IMR-90 (cell line): ENCODE results near the gene DLGAP4. TPM values are rescaled to one million over a fixed set of nuclear protein-coding genes. Genes with fewer than 3 reads are reported as not detected.

Experiments used
- ATAC-seq: fragments of 200-7000 bp; cut with Tn5 transposase; 2 replicates; pipeline ENCODE4 v1.9.1; 2020; ENCODE audit warnings: low read depth, mild to moderate bottlenecking, moderate library complexity
- BruUV-seq: library from RNA; stranded (reverse); fragments of 400-500 nt; replicated peaks from 2 replicates; lab custom pipeline; 2021; lab: Mats Ljungman, UMichigan
- CTCF ChIA-PET: fragments of 300-600 bp; formaldehyde crosslinking; extraction: SDS; loops from one replicate; lab custom pipeline; 2021; ENCODE audit warnings: antibody characterized with exemption; lab: Yijun Ruan, JAX
- POLR2A ChIA-PET: fragments of 300-600 bp; sonication (Branson Sonifier 250); formaldehyde crosslinking; loops from one replicate; lab custom pipeline; 2022; ENCODE audit warnings: antibody characterized with exemption; ENCODE audit not compliant: unreplicated experiment; lab: Charles Lee
- DNase-seq: peaks from one replicate; pipeline ENCODE4 v3.0.0; 2013
- H2AFZ ChIP-seq: replicated peaks from 2 replicates; pipeline ENCODE3; 2013; ENCODE audit warnings: low read length, mild to moderate bottlenecking; ENCODE audit not compliant: poor library complexity
- H2AK5ac ChIP-seq: 2 replicates; pipeline ENCODE4 v1.6.1; 2013; ENCODE audit warnings: low read depth, low read length, inconsistent platforms
- H2AK9ac ChIP-seq: replicated peaks from 2 replicates; pipeline ENCODE3; 2013; ENCODE audit warnings: mild to moderate bottlenecking, low read depth, low read length, moderate library complexity; ENCODE audit not compliant: poor library complexity
- H2BK120ac ChIP-seq: 2 replicates; pipeline ENCODE4 v1.6.1; 2013; ENCODE audit warnings: low read depth, low read length, inconsistent platforms
- H2BK15ac ChIP-seq: 3 replicates; pipeline ENCODE4 v1.6.1; 2013; ENCODE audit warnings: low read depth, low read length, inconsistent platforms
- H2BK20ac ChIP-seq: 2 replicates; pipeline ENCODE4 v1.6.1; 2013; ENCODE audit warnings: low read depth, mild to moderate bottlenecking, inconsistent platforms, low read length, moderate library complexity
- H2BK5ac ChIP-seq: 2 replicates; pipeline ENCODE4 v1.6.1; 2013; ENCODE audit warnings: mild to moderate bottlenecking, low read depth, low read length, inconsistent platforms; ENCODE audit not compliant: poor library complexity, severe bottlenecking
- H3K14ac ChIP-seq: replicated peaks from 2 replicates; pipeline ENCODE4 v1.6.1; 2013; ENCODE audit warnings: low read depth, low read length, inconsistent platforms
- H3K18ac ChIP-seq: 2 replicates; pipeline ENCODE4 v1.6.1; 2013; ENCODE audit warnings: low read depth, low read length, control low read depth
- H3K23ac ChIP-seq: 2 replicates; pipeline ENCODE4 v1.6.1; 2013; ENCODE audit warnings: low read depth, low read length, inconsistent platforms
- H3K27ac ChIP-seq: 2 replicates; pipeline ENCODE4 v1.5.1; 2013; ENCODE audit warnings: mild to moderate bottlenecking, control low read depth, low read length; ENCODE audit not compliant: insufficient read depth
- H3K27me3 ChIP-seq: 2 replicates; pipeline ENCODE4 v1.6.1; 2013; ENCODE audit warnings: low read length; ENCODE audit not compliant: control insufficient read depth, insufficient read depth
- H3K36me3 ChIP-seq: 2 replicates; pipeline ENCODE4 v1.6.1; 2013; ENCODE audit warnings: low read length, mixed read lengths; ENCODE audit not compliant: control insufficient read depth, insufficient read depth
- H3K4ac ChIP-seq: 2 replicates; pipeline ENCODE4 v1.6.1; 2013; ENCODE audit warnings: low read depth, low read length, inconsistent platforms
- H3K4me1 ChIP-seq: 2 replicates; pipeline ENCODE4 v1.6.1; 2013; ENCODE audit warnings: low read length, mixed read lengths; ENCODE audit not compliant: control insufficient read depth, insufficient read depth
- H3K4me2 ChIP-seq: 2 replicates; pipeline ENCODE4 v1.6.1; 2013; ENCODE audit warnings: low read depth, mild to moderate bottlenecking, control low read depth, low read length, moderate library complexity
- H3K4me3 ChIP-seq: 2 replicates; pipeline ENCODE4 v1.5.1; 2013; ENCODE audit warnings: low read depth, mild to moderate bottlenecking, control low read depth, low read length, moderate library complexity; ENCODE audit not compliant: insufficient read depth
- H3K56ac ChIP-seq: 2 replicates; pipeline ENCODE4 v1.6.1; 2013; ENCODE audit warnings: low read length, inconsistent platforms; ENCODE audit not compliant: insufficient read depth; ENCODE audit errors: extremely low read depth
- H3K79me1 ChIP-seq, 2 experiments: 2 replicates each; pipeline ENCODE4 v1.6.1; 2013; ENCODE audit warnings: low read length in 2 of 2, inconsistent platforms in 1 of 2, low read depth in 1 of 2
- H3K9ac ChIP-seq: 2 replicates; pipeline ENCODE4 v1.6.1; 2013; ENCODE audit warnings: low read depth, low read length, control low read depth
- H3K9me1 ChIP-seq: 2 replicates; pipeline ENCODE4 v1.6.1; 2013; ENCODE audit warnings: low read length, inconsistent platforms; ENCODE audit not compliant: insufficient read depth
- H3K9me3 ChIP-seq: 2 replicates; pipeline ENCODE4 v1.6.1; 2013; ENCODE audit warnings: low read length; ENCODE audit not compliant: control insufficient read depth, insufficient read depth
- H4K20me1 ChIP-seq: 2 replicates; pipeline ENCODE4 v1.6.1; 2013; ENCODE audit warnings: low read length, inconsistent platforms; ENCODE audit not compliant: insufficient read depth
- H4K5ac ChIP-seq: 2 replicates; pipeline ENCODE4 v1.6.1; 2013; ENCODE audit warnings: mild to moderate bottlenecking, low read depth, low read length, control low read depth
- H4K8ac ChIP-seq, 2 experiments: 2 replicates each; pipeline ENCODE4 v1.6.1; 2013; ENCODE audit warnings: low read depth in 2 of 2, low read length in 2 of 2, control low read depth in 1 of 2, inconsistent platforms in 1 of 2
- H4K91ac ChIP-seq: 2 replicates; pipeline ENCODE4 v1.6.1; 2013; ENCODE audit warnings: low read depth, low read length, inconsistent platforms; ENCODE audit not compliant: insufficient read depth
- BHLHE40 ChIP-seq: fragments of 150-350 bp; IDR thresholded peaks from 2 replicates; pipeline ENCODE4 v1.6.1; 2016; ENCODE audit warnings: mild to moderate bottlenecking, low read depth, low read length
- MAFK ChIP-seq: IDR thresholded peaks from 2 replicates; pipeline ENCODE4 v1.6.1; 2012; ENCODE audit warnings: low read depth, low read length, improper control_type of control experiment
- MXI1 ChIP-seq: IDR thresholded peaks from 2 replicates; pipeline ENCODE4 v1.6.1; 2012; ENCODE audit warnings: low read depth, mild to moderate bottlenecking, low read length, moderate library complexity, borderline replicate concordance
- POLR2A ChIP-seq: IDR thresholded peaks from 2 replicates; pipeline ENCODE4 v1.6.1; 2012; ENCODE audit warnings: mild to moderate bottlenecking, low read depth, low read length
- WGBS, 2 experiments: methylation state at CpG; one replicate each; pipeline versions ENCODE4 v1.1.5 to v1.1.7; 2013; ENCODE audit warnings: missing lambda C conversion rate in 2 of 2; ENCODE audit not compliant: insufficient read length in 1 of 2; ENCODE audit errors: extremely low coverage in 2 of 2; 5-methylcytosine and 5-hydroxymethylcytosine counted together
- dilution Hi-C: fragments of 300-500 bp; cut with HindIII; formaldehyde crosslinking; loops from one replicate; pipeline ENCODE4 v1.14.3; 2018; ENCODE audit warnings: low sequenced_read_pairs; ENCODE audit not compliant: unreplicated experiment
- in situ Hi-C: fragments of 300-500 bp; cut with MboI; formaldehyde crosslinking; loops from 3 replicates; pipeline ENCODE4 v1.14.3; 2019; ENCODE audit warnings: low sequenced_read_pairs, inconsistent platforms, mixed read lengths
- intact Hi-C: fragments of 100-400 bp; cut with micrococcal nuclease; formaldehyde crosslinking; loops from 2 replicates; pipeline ENCODE4 v1.10.0; 2022
- polyA plus RNA-seq, 3 experiments: library from polyadenylated mRNA; depleted of rRNA; stranded (reverse); fragments of >200 nt; gene quantifications; 2 replicates each; pipeline ENCODE4 v1.2.3, GENCODE V29; 2012; ENCODE audit warnings: low replicate concordance in 1 of 3
- total RNA-seq: library from RNA; depleted of rRNA; stranded (reverse); fragments of >200 nt; gene quantifications from 2 replicates; pipeline ENCODE4 v1.2.3, GENCODE V29; 2012

DLGAP4 gene
- total and polyA plus RNA-seq, 2 of the 4 experiments (the other 2 are of a cell fraction): 32.3 to 73.2 TPM

DNA sequence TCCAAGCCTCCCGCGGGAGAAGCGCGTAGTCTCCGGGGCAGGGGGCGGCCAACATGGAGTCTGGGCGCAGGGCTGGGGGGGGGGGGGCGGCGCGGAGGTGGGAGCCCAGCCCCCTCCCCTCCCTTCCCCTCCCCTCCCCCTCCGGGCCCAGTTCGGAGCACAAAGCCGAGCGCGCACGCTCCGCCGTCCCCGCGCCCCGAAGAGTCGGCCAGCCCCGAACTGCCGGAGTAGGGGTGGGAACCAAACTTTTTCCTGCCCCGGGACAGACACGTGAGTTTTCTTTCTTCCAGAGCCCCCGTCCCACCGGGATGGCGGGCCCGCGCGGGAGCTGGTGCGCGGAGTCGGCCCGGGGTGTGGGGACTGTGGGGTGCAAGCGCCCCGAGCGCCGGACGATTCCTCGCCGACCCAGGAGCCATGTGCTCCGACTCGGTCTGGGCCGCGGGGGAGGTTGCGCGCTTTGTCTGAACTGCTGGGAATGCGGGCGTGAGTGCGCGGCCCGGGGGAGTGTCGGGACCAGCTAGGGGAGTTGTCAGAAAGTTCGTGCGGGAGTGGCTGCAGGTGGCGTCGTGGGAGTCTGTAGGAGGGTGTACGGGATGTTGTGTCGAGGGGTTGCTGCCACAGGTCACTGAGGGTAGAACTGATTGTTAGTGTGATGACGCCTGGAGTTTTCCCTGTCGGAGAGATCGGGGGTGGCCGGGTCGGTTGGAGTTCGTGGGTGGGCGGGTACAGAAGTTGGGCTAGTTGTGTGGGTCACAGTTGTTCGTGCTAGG lies 268.4 kb downstream of the DLGAP4 start:
- Histone ChIP-seq H2BK120ac (no peak overlapping the region), H2BK5ac (peak overlapping the region; percentile 23), H3K56ac (peak overlapping the region; percentile 58; the same call in 1 of the 2 replicates), H3K4me1 (peaks cover 13% of the 10 kb centered on the region), H3K9me3 (no peaks in the 10 kb centered on the region), H3K4me3 (peak overlapping the region; percentile 60), H3K4me2 (peak overlapping the region; percentile 95), H2BK15ac (no peak overlapping the region), H3K23ac (peak overlapping the region; percentile 88), H3K36me3 (peaks cover 10% of the 10 kb centered on the region), H3K27ac (peak overlapping the region; percentile 81), H3K18ac (no peak overlapping the region; the same call in 1 of the 2 replicates), H4K8ac (peak overlapping the region; percentile 3 to 67; a peak in 2 of 4 replicates), H2AK5ac (peak overlapping the region; percentile 72), H3K9ac (peak overlapping the region; percentile 71), H2AK9ac (peak overlapping the region; percentile 95), H3K79me1 (peaks cover 30 to 51% of the 10 kb centered on the region in 2 experiments), H4K20me1 (peaks cover 36% of the 10 kb centered on the region), H4K91ac (peak overlapping the region; percentile 41; the same call in 1 of the 2 replicates), H4K5ac (no peak overlapping the region), H3K14ac (peak overlapping the region; percentile 87), H3K9me1 (peaks cover 29% of the 10 kb centered on the region), H2BK20ac (no peak overlapping the region), H3K4ac (peak overlapping the region; percentile 75), H2AFZ (peak overlapping the region; percentile 94), H3K27me3 (no peaks in the 10 kb centered on the region)
- CTCF ChIA-PET: no interaction called here
- POLR2A ChIA-PET: interaction anchor here (0.8 kb wide), 1 partner anchor 15 kb away, joined by 16 read pairs; no protein-coding TSS in a partner anchor
- in situ Hi-C loops: no loop called here
- ATAC-seq (peak; percentile 24), DNase-seq (peak; percentile 38)
- WGBS, 2 experiments: 2% methylated on average over 30 of the region's 69 CpGs; no CpG with 5 or more reads in 1 of the 2 experiments
- intact Hi-C loops: loop anchor here (2.0 kb wide), 1 partner anchor 30 kb away; the partner anchor contains the start of gene RAB5IF
- dilution Hi-C loops: no loop called here
- no TSS peak for BruUV-seq
- 0 out of 2 replicates have a peak, but pooled peaks have one; percentile 3 for TF ChIP-seq BHLHE40
- 0 out of 2 replicates have a peak, but pooled peaks have one; percentile 2 for TF ChIP-seq POLR2A
- TF ChIP-seq MXI1: peak; percentile 79; the same call in 1 of the 2 replicates
- no peak for TF ChIP-seq MAFK
